Measurements from ENCODE around the gene PRX.
"Not testable (repeated sequence)": the region's sequence is repeated elsewhere in the genome, so short reads cannot be mapped to it uniquely, and the experiment has no call there.

PRX gene

DNA sequence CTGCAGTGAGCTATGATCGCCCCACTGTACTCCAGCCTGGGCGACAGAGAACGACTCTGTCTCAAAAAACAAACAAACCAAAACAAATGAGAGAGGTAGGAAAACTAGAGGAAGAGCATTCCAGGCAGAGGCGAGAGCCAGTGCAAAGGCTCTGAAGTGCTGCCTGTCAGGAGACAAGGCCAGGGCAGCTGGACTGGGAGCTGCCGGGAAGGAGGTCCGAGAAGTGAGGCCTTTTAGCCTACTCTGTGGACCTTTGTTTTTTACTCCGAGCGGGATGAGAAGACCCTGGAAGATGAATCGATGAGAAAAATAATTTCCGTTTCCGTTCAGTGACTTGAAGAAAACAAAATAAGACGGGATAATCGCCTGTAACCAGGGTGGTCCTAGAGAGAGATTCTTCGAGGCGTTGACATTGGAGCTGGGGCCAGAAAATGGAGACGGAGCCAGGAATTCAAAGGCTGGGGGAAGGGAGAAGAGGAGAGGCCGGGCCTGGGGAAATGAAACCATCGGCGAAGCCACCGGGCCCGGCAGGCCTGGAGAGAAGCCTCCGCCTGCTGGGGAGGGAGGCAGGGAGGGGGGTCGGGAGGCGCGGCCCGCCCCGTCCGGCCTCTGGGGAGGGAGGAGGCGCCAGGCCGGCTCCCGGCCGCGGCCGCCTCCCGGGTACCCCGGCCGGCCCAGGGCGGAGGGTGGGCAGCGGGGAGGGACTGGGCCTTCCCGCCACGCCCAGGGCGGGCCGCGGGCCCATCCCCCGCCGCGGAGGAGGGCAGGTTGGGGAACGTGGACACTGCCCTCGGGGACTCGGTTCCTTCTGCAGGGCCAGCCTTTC lies 20.4 kb upstream of the PRX start:
- Histone ChIP-seq H3K27me3 (ENCODE audit: insufficient read depth, low read length) (no peaks in the 10 kb centered on the region), H3K4me3 (ENCODE audit: low read depth, low read length, poor library complexity, severe bottlenecking) (peak overlapping the region; percentile 50), H3K9ac (ENCODE audit: low read length) (peak overlapping the region; percentile 52)

DNA sequence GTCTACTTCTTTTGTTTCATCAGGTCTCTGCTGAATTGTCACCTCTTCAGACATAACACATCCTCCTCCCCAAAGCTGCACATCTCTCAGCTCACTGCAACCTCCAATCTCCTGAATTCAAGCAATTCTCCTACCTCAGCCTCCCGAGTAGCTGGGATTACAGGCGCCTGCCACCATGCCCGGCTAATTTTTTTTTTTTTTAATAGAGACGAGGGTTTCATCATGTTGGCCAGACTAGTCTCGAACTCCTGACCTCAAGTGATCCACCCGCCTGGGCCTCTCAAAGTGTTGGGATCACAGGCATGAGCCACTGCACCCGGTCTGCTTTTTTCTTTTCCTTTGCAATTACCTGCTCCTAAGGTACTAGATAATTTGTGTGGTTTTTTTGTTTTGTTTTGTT lies 19.6 kb upstream of the PRX start:
- H3K4me2 ChIP-seq (ENCODE audit: low read length); H3K9me3 ChIP-seq (ENCODE audit: low read length); H3K9ac ChIP-seq (ENCODE audit: low read length); H3K36me3 ChIP-seq (ENCODE audit: insufficient read depth, low read length); H2AFZ ChIP-seq (ENCODE audit: low read length); H3K9me2 ChIP-seq (ENCODE audit: low read depth, low read length); H3K27me3 ChIP-seq (ENCODE audit: insufficient read depth, low read length); H3K79me2 ChIP-seq (ENCODE audit: insufficient read depth, low read length); H3K4me3 ChIP-seq (ENCODE audit: low read depth, low read length, poor library complexity, severe bottlenecking); H4K20me1 ChIP-seq (ENCODE audit: insufficient read depth, low read length); H3F3A ChIP-seq (ENCODE audit: insufficient read depth, low read length): not testable (repeated sequence)
- peaks cover 26% of the 10 kb centered on the region for H3K4me1 ChIP-seq (ENCODE audit: insufficient read depth, low read length, severe bottlenecking)
- H3K27ac ChIP-seq (ENCODE audit: low read depth, low read length, poor library complexity, severe bottlenecking): peak overlapping the region; percentile 63

More for the DNA sequence above, 20.4 kb upstream of the PRX start:
- Histone ChIP-seq H3K4me2 (ENCODE audit: low read length) (peak overlapping the region; percentile 63), H3K27ac (ENCODE audit: low read depth, low read length, poor library complexity, severe bottlenecking) (peak overlapping the region; percentile 87), H3K4me1 (ENCODE audit: insufficient read depth, low read length, severe bottlenecking) (peaks cover 26% of the 10 kb centered on the region), H2AFZ (ENCODE audit: low read length) (peak overlapping the region; percentile 86; the same call in 1 of the 2 replicates), H3K36me3 (ENCODE audit: insufficient read depth, low read length) (no peaks in the 10 kb centered on the region), H4K20me1 (ENCODE audit: insufficient read depth, low read length) (no peaks in the 10 kb centered on the region), H3K79me2 (ENCODE audit: insufficient read depth, low read length) (no peaks in the 10 kb centered on the region), H3F3A (ENCODE audit: insufficient read depth, low read length) (no peaks in the 10 kb centered on the region), H3K9me2 (ENCODE audit: low read depth, low read length) (no peaks in the 10 kb centered on the region), H3K9me3 (ENCODE audit: low read length) (no peaks in the 10 kb centered on the region)
- no peak for TF ChIP-seq CTCF (IDR thresholded peaks at IDR 0.05; ENCODE audit: low read length)

- Histone ChIP-seq H2AFZ (ENCODE audit: low read length) (no peak overlapping the region), H3K9me3 (ENCODE audit: low read length) (no peaks in the 10 kb centered on the region), H3K79me2 (ENCODE audit: insufficient read depth, low read length) (no peaks in the 10 kb centered on the region), H3K4me2 (ENCODE audit: low read length) (no peak overlapping the region), H3K27ac (ENCODE audit: low read depth, low read length, poor library complexity, severe bottlenecking) (no peak overlapping the region), H3K9ac (ENCODE audit: low read length) (no peak overlapping the region), H4K20me1 (ENCODE audit: insufficient read depth, low read length) (no peaks in the 10 kb centered on the region), H3F3A (ENCODE audit: insufficient read depth, low read length) (no peaks in the 10 kb centered on the region), H3K27me3 (ENCODE audit: insufficient read depth, low read length) (no peaks in the 10 kb centered on the region), H3K36me3 (ENCODE audit: insufficient read depth, low read length) (no peaks in the 10 kb centered on the region), H3K4me3 (ENCODE audit: low read depth, low read length, poor library complexity, severe bottlenecking) (no peak overlapping the region), H3K4me1 (ENCODE audit: insufficient read depth, low read length, severe bottlenecking) (peaks cover 26% of the 10 kb centered on the region), H3K9me2 (ENCODE audit: low read depth, low read length) (no peaks in the 10 kb centered on the region)
- no peak for TF ChIP-seq CTCF (IDR thresholded peaks at IDR 0.05; ENCODE audit: low read length)
- TF ChIP-seq EZH2 (IDR thresholded peaks at IDR 0.05; ENCODE audit: borderline replicate concordance, low read length): no peak
Observed at GRCh38 chr19:40431698-40432097, 18.5 kb upstream of the PRX start.

DNA sequence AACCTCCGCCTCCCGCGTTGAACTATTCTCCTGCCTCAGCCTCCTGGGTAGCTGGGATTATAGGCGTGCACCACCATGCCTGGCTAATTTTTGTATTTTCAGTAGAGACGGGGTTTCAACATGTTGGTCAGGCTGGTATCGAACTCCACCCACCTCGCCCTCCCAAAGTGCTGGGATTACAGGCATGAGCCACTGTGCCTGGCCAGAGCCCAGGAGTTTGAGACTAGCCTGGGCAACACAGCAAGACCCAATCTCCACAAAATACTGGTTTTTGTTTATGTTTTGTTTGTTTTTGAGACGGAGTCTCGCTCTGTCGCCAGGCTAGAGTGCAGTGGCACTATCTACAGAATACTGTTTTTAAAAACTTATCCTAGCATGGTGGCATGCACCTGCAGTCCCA lies 17.1 kb upstream of the PRX start:
- H3F3A ChIP-seq (ENCODE audit: insufficient read depth, low read length); H3K9me2 ChIP-seq (ENCODE audit: low read depth, low read length); H3K79me2 ChIP-seq (ENCODE audit: insufficient read depth, low read length); H3K27me3 ChIP-seq (ENCODE audit: insufficient read depth, low read length); H4K20me1 ChIP-seq (ENCODE audit: insufficient read depth, low read length); H3K9ac ChIP-seq (ENCODE audit: low read length); H3K4me2 ChIP-seq (ENCODE audit: low read length); H3K9me3 ChIP-seq (ENCODE audit: low read length); H3K36me3 ChIP-seq (ENCODE audit: insufficient read depth, low read length); H3K27ac ChIP-seq (ENCODE audit: low read depth, low read length, poor library complexity, severe bottlenecking); H2AFZ ChIP-seq (ENCODE audit: low read length); H3K4me3 ChIP-seq (ENCODE audit: low read depth, low read length, poor library complexity, severe bottlenecking): not testable (repeated sequence)
- H3K4me1 ChIP-seq (ENCODE audit: insufficient read depth, low read length, severe bottlenecking): peaks cover 27% of the 10 kb centered on the region

GRCh38 chr19:40428197-40428596 lies 15.0 kb upstream of the PRX start:
- H3K27me3 ChIP-seq (ENCODE audit: insufficient read depth, low read length); H3K9ac ChIP-seq (ENCODE audit: low read length); H3K9me3 ChIP-seq (ENCODE audit: low read length); H4K20me1 ChIP-seq (ENCODE audit: insufficient read depth, low read length); H3K4me3 ChIP-seq (ENCODE audit: low read depth, low read length, poor library complexity, severe bottlenecking); H2AFZ ChIP-seq (ENCODE audit: low read length); H3K27ac ChIP-seq (ENCODE audit: low read depth, low read length, poor library complexity, severe bottlenecking); H3K79me2 ChIP-seq (ENCODE audit: insufficient read depth, low read length); H3K4me2 ChIP-seq (ENCODE audit: low read length); H3K36me3 ChIP-seq (ENCODE audit: insufficient read depth, low read length); H3K9me2 ChIP-seq (ENCODE audit: low read depth, low read length); H3F3A ChIP-seq (ENCODE audit: insufficient read depth, low read length): not testable (repeated sequence)
- H3K4me1 ChIP-seq (ENCODE audit: insufficient read depth, low read length, severe bottlenecking): peaks cover 13% of the 10 kb centered on the region

Measured in OCI-LY1 (cell line).